Stimulated activated effector memory CD8-positive, alpha-beta T cell treated with anti-CD3 and anti-CD28 coated beads, Interleukin-12 subunit alpha, Interleukin-12 subunit beta, amount 100 ng/mL, for 72 hours (primary cell): ENCODE measurements around the gene SDK2.
A peak's percentile ranks its signal among the peaks of the same experiment; 100 is the strongest.

Experiments used
- ATAC-seq: fragments of 150-1000 bp; cut with Tn5 transposase; 2 replicates; pipeline ENCODE4 v1.10.0; 2021
- DNase-seq, 2 donors: peaks; one replicate each; pipeline ENCODE4 v3.0.0; 2021 to 2022; ENCODE audit warnings: low spot score in 2 of 2
- H3K27ac Mint-ChIP-seq: one replicate; pipeline ENCODE4 v1.8.0; 2022; ENCODE audit warnings: mild to moderate bottlenecking, mixed read lengths
- H3K36me3 Mint-ChIP-seq: one replicate; pipeline ENCODE4 v1.8.0; 2022; ENCODE audit warnings: mild to moderate bottlenecking, mixed read lengths
- H3K4me1 Mint-ChIP-seq: one replicate; pipeline ENCODE4 v1.8.0; 2022; ENCODE audit warnings: mixed read lengths
- H3K4me3 Mint-ChIP-seq: one replicate; pipeline ENCODE4 v1.8.0; 2022; ENCODE audit warnings: mild to moderate bottlenecking, mixed read lengths
- H3K9me3 Mint-ChIP-seq: one replicate; pipeline ENCODE4 v1.8.0; 2022; ENCODE audit warnings: mixed read lengths

SDK2 gene

DNA sequence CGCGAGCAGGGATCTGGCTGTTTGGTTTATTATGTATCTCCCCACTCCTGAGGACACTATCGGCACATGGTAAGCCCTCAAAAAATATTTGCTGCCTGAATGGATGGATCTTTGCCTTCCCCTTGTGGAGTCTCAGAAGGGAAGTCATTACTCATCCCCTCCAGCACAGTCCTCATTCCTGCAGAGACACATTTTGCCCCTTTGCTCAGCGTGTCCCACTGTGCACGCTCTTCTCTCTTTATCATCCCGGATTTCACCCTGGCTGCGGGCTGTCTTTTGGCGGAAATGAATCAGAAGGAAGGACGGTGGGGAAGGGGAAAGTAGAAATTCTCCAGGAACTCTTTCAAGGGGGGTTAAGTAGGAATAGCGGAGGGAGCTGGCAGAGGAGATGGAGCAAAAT, 207.3 kb downstream of the SDK2 start:
- Mint-ChIP-seq H3K9me3 (no peaks in the 10 kb centered on the region), H3K4me1 (no peaks in the 10 kb centered on the region), H3K36me3 (no peaks in the 10 kb centered on the region), H3K4me3 (no peak overlapping the region), H3K27ac (no peak overlapping the region)
- no peak for ATAC-seq
- DNase-seq = no peak

DNA sequence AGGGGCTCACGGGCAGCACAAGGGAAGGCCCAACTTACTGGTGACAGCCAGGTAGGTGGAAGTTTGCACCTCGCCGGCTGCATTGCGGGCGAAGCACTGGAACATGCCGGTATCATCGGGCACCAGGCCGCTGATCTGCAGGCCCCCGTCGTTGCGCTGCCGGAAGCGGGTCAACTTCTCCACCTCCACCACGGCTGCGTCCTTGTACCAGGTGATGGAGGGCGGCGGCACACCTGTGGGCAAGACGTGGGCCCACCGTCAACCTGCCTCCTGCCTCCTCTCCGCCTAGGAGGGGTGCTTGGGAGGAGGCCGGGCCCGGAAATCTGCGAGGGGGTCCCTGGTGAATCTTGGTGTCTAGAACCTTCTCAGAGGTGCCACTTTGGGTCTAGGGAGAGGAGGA, 208.8 kb downstream of the SDK2 start:
- no peak for DNase-seq
- Mint-ChIP-seq H3K4me3 (no peak overlapping the region), H3K9me3 (no peaks in the 10 kb centered on the region), H3K27ac (no peak overlapping the region), H3K36me3 (no peaks in the 10 kb centered on the region), H3K4me1 (no peaks in the 10 kb centered on the region)
- no peak for ATAC-seq

DNA sequence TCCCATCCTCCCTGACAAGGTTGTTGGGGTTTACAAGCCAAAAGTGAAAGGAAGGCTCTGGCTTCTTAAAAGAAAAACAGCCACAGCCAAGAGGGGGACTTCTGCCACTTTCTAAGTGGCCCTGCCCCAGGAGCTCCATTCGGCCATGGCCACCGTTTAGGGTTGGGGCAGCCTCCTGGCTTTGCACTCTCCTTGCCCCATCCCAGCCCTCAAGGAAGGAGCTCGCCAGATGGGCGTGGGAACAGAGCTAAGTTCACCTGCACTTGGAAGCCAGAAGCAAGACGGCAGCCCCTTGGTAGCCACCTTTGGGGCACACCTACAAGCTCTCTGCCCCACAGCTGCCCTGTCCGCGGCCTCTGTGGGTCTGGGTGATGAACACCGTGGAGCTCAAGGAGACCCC, 210.1 kb downstream of the SDK2 start:
- H3K4me3 Mint-ChIP-seq = no peak overlapping the region
- DNase-seq (no peak), ATAC-seq (no peak)
- H3K4me1 Mint-ChIP-seq = no peaks in the 10 kb centered on the region
- H3K9me3 Mint-ChIP-seq = no peaks in the 10 kb centered on the region
- no peaks in the 10 kb centered on the region for H3K36me3 Mint-ChIP-seq
- H3K27ac Mint-ChIP-seq = no peak overlapping the region

GRCh38 chr17:73433501-73433900, 210.7 kb downstream of the SDK2 start:
- no peak for ATAC-seq
- Mint-ChIP-seq H3K9me3 (no peaks in the 10 kb centered on the region), H3K27ac (no peak overlapping the region), H3K36me3 (no peaks in the 10 kb centered on the region), H3K4me1 (no peaks in the 10 kb centered on the region), H3K4me3 (no peak overlapping the region)
- no peak for DNase-seq

- ATAC-seq (no peak), DNase-seq (no peak)
- no peak overlapping the region for H3K27ac Mint-ChIP-seq
- no peak overlapping the region for H3K4me3 Mint-ChIP-seq
- no peaks in the 10 kb centered on the region for H3K4me1 Mint-ChIP-seq
- no peaks in the 10 kb centered on the region for H3K36me3 Mint-ChIP-seq
- no peaks in the 10 kb centered on the region for H3K9me3 Mint-ChIP-seq
Observed at GRCh38 chr17:73432624-73433190, 211.5 kb downstream of the SDK2 start.

DNA sequence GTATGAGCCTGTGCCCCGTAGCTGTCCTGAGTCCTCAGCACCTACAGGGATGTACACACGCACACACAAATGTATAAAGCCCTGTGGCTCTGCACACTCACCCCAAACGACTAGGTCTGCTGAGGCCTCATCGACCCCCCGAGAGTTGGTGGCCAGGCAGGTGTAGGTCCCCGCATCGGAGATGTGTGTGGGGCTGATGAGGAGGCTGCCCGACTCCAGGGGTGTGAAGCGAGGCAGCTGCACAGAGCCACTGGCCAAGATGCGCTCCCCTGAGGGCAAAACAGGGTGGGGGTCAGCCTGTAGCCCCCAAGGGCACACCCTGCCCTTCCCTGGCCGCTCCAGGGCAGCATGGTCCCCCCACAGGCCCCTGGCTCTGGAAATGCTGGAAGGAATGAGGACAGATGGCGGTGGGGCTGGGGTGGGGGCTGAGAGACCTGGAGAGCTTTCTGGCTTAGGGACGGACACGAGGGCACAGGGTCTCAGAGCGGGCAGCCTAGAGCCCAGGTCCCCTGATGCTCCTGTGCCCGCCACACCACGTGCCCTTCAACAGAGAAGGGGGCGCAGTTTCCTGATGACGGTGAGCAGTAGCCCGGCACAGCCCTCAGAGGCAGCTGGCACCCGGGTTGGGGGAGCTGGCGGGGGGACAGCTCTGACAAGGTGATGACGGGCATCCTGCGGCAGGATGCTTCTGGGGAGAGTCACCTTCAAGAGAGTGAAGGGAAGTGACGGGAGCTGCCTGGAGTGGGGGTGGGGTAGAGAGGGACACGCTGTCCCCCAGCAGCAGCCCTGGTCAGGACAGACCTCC, 212.6 kb downstream of the SDK2 start:
- DNase-seq (no peak), ATAC-seq (no peak)
- no peaks in the 10 kb centered on the region for H3K4me1 Mint-ChIP-seq
- H3K27ac Mint-ChIP-seq = no peak overlapping the region
- H3K4me3 Mint-ChIP-seq = no peak overlapping the region
- no peaks in the 10 kb centered on the region for H3K9me3 Mint-ChIP-seq
- H3K36me3 Mint-ChIP-seq = no peaks in the 10 kb centered on the region

DNA sequence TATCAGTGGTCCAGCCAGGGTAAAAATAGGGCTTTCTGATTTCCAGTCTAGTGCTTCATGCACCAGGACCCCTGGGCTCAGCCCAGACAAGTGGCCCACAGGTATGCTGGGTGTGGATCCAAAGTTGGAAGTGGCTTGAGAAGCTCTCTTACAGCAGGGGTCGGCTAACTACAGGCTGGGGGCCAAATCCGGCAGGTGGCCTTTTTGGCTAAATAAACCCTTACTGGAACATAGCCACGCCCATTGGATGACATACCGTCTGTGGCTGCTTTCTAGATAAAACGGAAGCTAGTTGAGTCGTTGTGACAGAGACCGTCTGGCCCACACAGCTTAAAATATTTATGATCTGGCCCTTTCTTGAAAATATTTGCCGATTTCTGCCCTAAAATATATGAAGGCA, 213.4 kb downstream of the SDK2 start:
- Mint-ChIP-seq H3K36me3 (no peaks in the 10 kb centered on the region), H3K4me1 (no peaks in the 10 kb centered on the region), H3K9me3 (no peaks in the 10 kb centered on the region), H3K27ac (no peak overlapping the region), H3K4me3 (no peak overlapping the region)
- DNase-seq (no peak), ATAC-seq (no peak)

DNA sequence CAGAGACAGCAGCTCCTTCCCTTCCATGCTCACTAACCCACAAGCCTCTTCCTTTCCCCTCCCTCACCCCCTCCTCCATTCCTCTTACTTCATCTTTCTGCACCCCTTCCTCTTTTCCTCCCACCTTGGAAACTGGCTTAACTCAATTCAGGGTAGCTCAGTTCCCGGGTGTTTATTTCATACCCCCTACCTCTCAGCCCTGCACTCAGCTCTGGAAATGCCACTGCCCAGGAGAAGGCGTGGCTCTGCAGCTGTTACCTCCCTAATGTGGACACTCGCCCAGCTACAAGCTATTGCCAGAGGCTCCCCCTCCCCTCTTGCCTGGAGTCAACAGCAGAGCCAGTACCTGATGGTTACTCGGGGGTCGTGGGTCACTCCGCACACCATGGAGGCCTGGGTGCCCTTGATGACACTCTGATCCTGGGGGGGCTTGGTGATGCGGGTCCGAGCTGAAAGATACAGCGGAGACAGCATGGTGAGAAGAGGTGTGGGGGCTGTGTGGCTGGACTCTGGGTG, 214.0 kb downstream of the SDK2 start:
- no peak overlapping the region for H3K27ac Mint-ChIP-seq
- no peaks in the 10 kb centered on the region for H3K9me3 Mint-ChIP-seq
- no peak for DNase-seq
- no peak for ATAC-seq
- H3K36me3 Mint-ChIP-seq = no peaks in the 10 kb centered on the region
- no peak overlapping the region for H3K4me3 Mint-ChIP-seq
- H3K4me1 Mint-ChIP-seq = no peaks in the 10 kb centered on the region

- no peak overlapping the region for H3K27ac Mint-ChIP-seq
- H3K4me3 Mint-ChIP-seq = no peak overlapping the region
- DNase-seq (peak; percentile 83 to 90), ATAC-seq (peak; percentile 80)
- no peaks in the 10 kb centered on the region for H3K9me3 Mint-ChIP-seq
- no peaks in the 10 kb centered on the region for H3K36me3 Mint-ChIP-seq
- no peaks in the 10 kb centered on the region for H3K4me1 Mint-ChIP-seq
Observed at GRCh38 chr17:73429440-73430164, 214.6 kb downstream of the SDK2 start.

GRCh38 chr17:73427198-73427597, 217.0 kb downstream of the SDK2 start:
- Mint-ChIP-seq H3K4me3 (no peak overlapping the region), H3K36me3 (no peaks in the 10 kb centered on the region), H3K27ac (no peak overlapping the region), H3K4me1 (no peaks in the 10 kb centered on the region), H3K9me3 (no peaks in the 10 kb centered on the region)
- DNase-seq = no peak
- no peak for ATAC-seq

DNA sequence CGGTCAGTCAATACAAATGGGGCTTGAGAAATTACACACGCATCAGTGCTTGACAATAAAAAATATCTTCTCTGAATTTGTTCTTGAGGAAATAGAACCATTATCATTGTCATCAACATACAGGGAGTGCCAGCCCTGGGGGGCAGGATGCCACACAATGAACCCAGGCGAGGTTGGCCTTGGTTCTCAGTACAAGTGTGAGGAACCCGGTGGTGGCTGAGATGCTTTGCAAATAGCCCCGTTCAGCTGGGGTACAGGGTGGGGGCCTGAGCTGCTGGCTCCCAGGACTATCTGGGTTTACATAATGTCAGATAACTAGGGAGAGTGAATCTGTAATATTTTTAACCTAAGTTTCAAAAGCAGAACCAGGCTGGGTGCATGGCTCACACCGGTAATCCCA, 219.7 kb downstream of the SDK2 start:
- Mint-ChIP-seq H3K36me3 (no peaks in the 10 kb centered on the region), H3K9me3 (no peaks in the 10 kb centered on the region), H3K27ac (no peak overlapping the region), H3K4me1 (no peaks in the 10 kb centered on the region), H3K4me3 (no peak overlapping the region)
- ATAC-seq (no peak), DNase-seq (no peak)

GRCh38 chr17:73423806-73424205, 220.4 kb downstream of the SDK2 start:
- no peak for DNase-seq
- Mint-ChIP-seq H3K9me3 (no peaks in the 10 kb centered on the region), H3K36me3 (no peaks in the 10 kb centered on the region), H3K4me1 (no peaks in the 10 kb centered on the region), H3K4me3 (no peak overlapping the region), H3K27ac (no peak overlapping the region)
- ATAC-seq = no peak

DNA sequence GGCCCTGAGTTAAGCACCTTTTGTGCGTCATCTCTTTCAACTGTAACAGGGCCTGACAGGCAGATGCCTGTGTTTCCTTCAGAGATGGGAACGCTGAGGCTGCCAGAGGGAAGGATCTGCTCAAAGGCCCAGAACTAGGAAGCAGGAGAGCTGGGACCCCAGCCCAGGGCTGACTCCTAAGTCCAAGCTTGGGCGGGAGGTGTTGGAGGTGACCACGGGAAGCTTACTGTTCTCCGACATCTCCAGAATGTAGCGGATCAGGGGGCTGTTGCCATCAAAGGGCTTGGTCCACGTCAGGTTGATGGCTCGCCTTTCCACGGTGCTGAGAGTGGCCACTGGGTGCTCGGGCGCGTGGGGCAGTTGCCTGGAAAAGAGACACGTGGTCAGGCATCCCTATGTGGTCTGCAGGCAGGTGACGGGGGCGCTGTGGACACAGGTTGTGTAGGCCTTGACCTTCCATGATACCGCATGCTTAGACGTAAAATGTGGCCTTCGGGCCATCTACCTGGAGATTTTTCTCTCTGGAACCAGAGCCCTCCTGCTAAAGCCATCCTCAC, 221.0 kb downstream of the SDK2 start:
- Mint-ChIP-seq H3K36me3 (no peaks in the 10 kb centered on the region), H3K4me3 (no peak overlapping the region), H3K27ac (no peak overlapping the region), H3K9me3 (no peaks in the 10 kb centered on the region), H3K4me1 (no peaks in the 10 kb centered on the region)
- DNase-seq (no peak), ATAC-seq (no peak)

GRCh38 chr17:73422121-73422520, 222.1 kb downstream of the SDK2 start:
- Mint-ChIP-seq H3K4me1 (no peaks in the 10 kb centered on the region), H3K36me3 (no peaks in the 10 kb centered on the region), H3K9me3 (no peaks in the 10 kb centered on the region), H3K27ac (no peak overlapping the region), H3K4me3 (no peak overlapping the region)
- ATAC-seq (no peak), DNase-seq (no peak)

- no peak overlapping the region for H3K4me3 Mint-ChIP-seq
- H3K27ac Mint-ChIP-seq = no peak overlapping the region
- DNase-seq = no peak
- ATAC-seq = peak; percentile 21
- no peaks in the 10 kb centered on the region for H3K9me3 Mint-ChIP-seq
- no peaks in the 10 kb centered on the region for H3K36me3 Mint-ChIP-seq
- no peaks in the 10 kb centered on the region for H3K4me1 Mint-ChIP-seq
Observed at GRCh38 chr17:73420897-73421296, 223.3 kb downstream of the SDK2 start.
